Activated gamma-delta T cell treated with anti-CD3 and anti-CD28 coated beads, Interleukin-2, amount 50 U/mL, for 16 hours (primary cell): ENCODE data around the gene APBA3.

Experiments
- DNase-seq: peaks from one replicate; pipeline ENCODE4 v3.0.0-alpha.2; 2020; ENCODE audit warnings: low read depth

APBA3 gene

GRCh38 chr19:3761382-3762129 is at the start of gene APBA3:
Gene APBA3, minus strand, starts transcription at chr19:3761692. Its CDS starts 1,428 bp downstream, at chr19:3760264.
- peak; percentile 94 for DNase-seq

GRCh38 chr19:3810708-3811355 is 49.3 kb upstream of the APBA3 start:
- DNase-seq: no peak

GRCh38 chr19:3809881-3810707 is 48.6 kb upstream of the APBA3 start:
- DNase-seq: no peak

- no peak for DNase-seq
These were observed 47.1 kb upstream of the APBA3 start for GRCh38 chr19:3808420-3809143.

- no peak for DNase-seq
These were observed 46.3 kb upstream of the APBA3 start for GRCh38 chr19:3807574-3808354.

- no peak for DNase-seq
These were observed 45.6 kb upstream of the APBA3 start for GRCh38 chr19:3807131-3807480.

GRCh38 chr19:3805859-3806258 is 44.4 kb upstream of the APBA3 start:
- DNase-seq: no peak

GRCh38 chr19:3804429-3804828 is 42.9 kb upstream of the APBA3 start:
- DNase-seq: no peak

- DNase-seq: no peak
These were observed 42.5 kb upstream of the APBA3 start for GRCh38 chr19:3803986-3804385.

- no peak for DNase-seq
These were observed 41.8 kb upstream of the APBA3 start for GRCh38 chr19:3803114-3803888.

GRCh38 chr19:3801412-3802096 is 40.1 kb upstream of the APBA3 start:
- peak; percentile 51 for DNase-seq

GRCh38 chr19:3800996-3801395 is 39.5 kb upstream of the APBA3 start:
- no peak for DNase-seq

GRCh38 chr19:3798137-3798536 is 36.6 kb upstream of the APBA3 start:
- no peak for DNase-seq

- DNase-seq: no peak
These were observed 34.9 kb upstream of the APBA3 start for GRCh38 chr19:3796358-3796757.

- DNase-seq: no peak
These were observed 32.3 kb upstream of the APBA3 start for GRCh38 chr19:3793799-3794198.

- no peak for DNase-seq
These were observed 30.6 kb upstream of the APBA3 start for GRCh38 chr19:3792114-3792513.

- DNase-seq: no peak
These were observed 29.4 kb upstream of the APBA3 start for GRCh38 chr19:3790941-3791340.

GRCh38 chr19:3790209-3790734 is 28.8 kb upstream of the APBA3 start:
- no peak for DNase-seq

GRCh38 chr19:3788996-3789778 is 27.7 kb upstream of the APBA3 start:
- peak; percentile 22 for DNase-seq
